Measurements from ENCODE around the gene VMP1. TPM values are rescaled to one million over a fixed set of nuclear protein-coding genes. Genes with fewer than 3 reads are reported as not detected.

The VMP1 gene
- total RNA-seq, 2 experiments from 2014 or later: 239 to 248 TPM

- Mint-ChIP-seq H3K4me1 (ENCODE audit: low read depth) (peaks cover 62% of the 10 kb centered on the region), H3K27ac (peak overlapping the region; percentile 80), H3K4me3 (peak overlapping the region; percentile 26), H3K27me3 (no peaks in the 10 kb centered on the region), H3K36me3 (ENCODE audit: low read depth) (peaks cover 47% of the 10 kb centered on the region), H3K9me3 (peaks cover 3% of the 10 kb centered on the region)
- CTCF ChIA-PET: interaction anchor here (1.9 to 2.5 kb wide), 3 partner anchors 11 to 94 kb away, joined by 6 to 13 read pairs (median 11); no protein-coding TSS in a partner anchor
- POLR2A ChIA-PET: interaction anchor here (1.7 to 10.5 kb wide), 4 partner anchors 12 to 71 kb away, joined by 9 to 420 read pairs (median 66); no protein-coding TSS in a partner anchor
- no peak for TF ChIP-seq CTCF (IDR thresholded peaks at IDR 0.05)
- intact Hi-C loops (cut with micrococcal nuclease): no loop called here
- DNase-seq (no peak), ATAC-seq (no peak)
Observed at GRCh38 chr17:59765038-59765437, 57.6 kb downstream of the VMP1 start.

GRCh38 chr17:59766491-59766890 is 59.0 kb downstream of the VMP1 start:
- H3K27ac Mint-ChIP-seq: peak overlapping the region; percentile 38
- ATAC-seq (no peak), DNase-seq (no peak)
- intact Hi-C loops (cut with micrococcal nuclease): no loop called here
- H3K9me3 Mint-ChIP-seq: peaks cover 3% of the 10 kb centered on the region
- CTCF ChIA-PET: no interaction called here
- H3K36me3 Mint-ChIP-seq (ENCODE audit: low read depth): peaks cover 38% of the 10 kb centered on the region
- H3K4me3 Mint-ChIP-seq: no peak overlapping the region
- no peaks in the 10 kb centered on the region for H3K27me3 Mint-ChIP-seq
- no peak for TF ChIP-seq CTCF (IDR thresholded peaks at IDR 0.05)
- H3K4me1 Mint-ChIP-seq (ENCODE audit: low read depth): peaks cover 53% of the 10 kb centered on the region
- POLR2A ChIA-PET: interaction anchor here (2.1 to 10.5 kb wide), 2 partner anchors 17 to 69 kb away, joined by 5 to 420 read pairs; no protein-coding TSS in a partner anchor

- Mint-ChIP-seq H3K4me3 (no peak overlapping the region), H3K36me3 (ENCODE audit: low read depth) (peaks cover 33% of the 10 kb centered on the region), H3K27ac (no peak overlapping the region), H3K4me1 (ENCODE audit: low read depth) (peaks cover 47% of the 10 kb centered on the region), H3K9me3 (peaks cover 3% of the 10 kb centered on the region), H3K27me3 (no peaks in the 10 kb centered on the region)
- TF ChIP-seq CTCF (IDR thresholded peaks at IDR 0.05): no peak
- ChIA-PET CTCF (no interaction called here), POLR2A (interaction anchor here (2.1 to 10.5 kb wide), 2 partner anchors 16 to 69 kb away, joined by 5 to 420 read pairs; no protein-coding TSS in a partner anchor)
- intact Hi-C loops (cut with micrococcal nuclease): no loop called here
- no peak for ATAC-seq
- no peak for DNase-seq
Observed at GRCh38 chr17:59767176-59767575, 59.7 kb downstream of the VMP1 start.

GRCh38 chr17:59769887-59770286 is 62.4 kb downstream of the VMP1 start:
- ATAC-seq (no peak), DNase-seq (no peak)
- Mint-ChIP-seq H3K27ac (no peak overlapping the region), H3K4me1 (ENCODE audit: low read depth) (peaks cover 30% of the 10 kb centered on the region), H3K27me3 (no peaks in the 10 kb centered on the region), H3K9me3 (peaks cover 3% of the 10 kb centered on the region), H3K36me3 (ENCODE audit: low read depth) (peaks cover 35% of the 10 kb centered on the region), H3K4me3 (no peak overlapping the region)
- no peak for TF ChIP-seq CTCF (IDR thresholded peaks at IDR 0.05)
- ChIA-PET CTCF (interaction anchor here (1.0 kb wide), 1 partner anchor 16 kb away, joined by 4 read pairs; no protein-coding TSS in a partner anchor), POLR2A (interaction anchor here (1.0 to 27.8 kb wide), 2 partner anchors 11 to 68 kb away, joined by 3 to 1156 read pairs; no protein-coding TSS in a partner anchor)
- intact Hi-C loops (cut with micrococcal nuclease): no loop called here

- Mint-ChIP-seq H3K36me3 (ENCODE audit: low read depth) (peaks cover 37% of the 10 kb centered on the region), H3K9me3 (peaks cover 6% of the 10 kb centered on the region), H3K4me3 (no peak overlapping the region), H3K27ac (no peak overlapping the region), H3K4me1 (ENCODE audit: low read depth) (peaks cover 21% of the 10 kb centered on the region), H3K27me3 (no peaks in the 10 kb centered on the region)
- intact Hi-C loops (cut with micrococcal nuclease): no loop called here
- TF ChIP-seq CTCF (IDR thresholded peaks at IDR 0.05): no peak
- ChIA-PET CTCF (interaction anchor here (0.9 to 1.0 kb wide), 2 partner anchors 17 to 88 kb away, joined by 3 to 4 read pairs; no protein-coding TSS in a partner anchor), POLR2A (interaction anchor here (1.1 to 27.8 kb wide), 2 partner anchors 12 to 67 kb away, joined by 5 to 1156 read pairs; no protein-coding TSS in a partner anchor)
- ATAC-seq (no peak), DNase-seq (no peak)
Observed at GRCh38 chr17:59771093-59771492, 63.6 kb downstream of the VMP1 start.

Measured in activated CD8-positive, alpha-beta T cell treated with anti-CD3 and anti-CD28 coated beads for 36 hours (primary cell).